ENCODE measurements around the gene FOLR1. TPM values are rescaled to one million over a fixed set of nuclear protein-coding genes. Genes with fewer than 3 reads are reported as not detected.
"Not testable (repeated sequence)": the region's sequence is repeated elsewhere in the genome, so short reads cannot be mapped to it uniquely, and the experiment has no call there.

Gene FOLR1
- polyA plus RNA-seq, 1 donor from 2014 or later: not detected

DNA sequence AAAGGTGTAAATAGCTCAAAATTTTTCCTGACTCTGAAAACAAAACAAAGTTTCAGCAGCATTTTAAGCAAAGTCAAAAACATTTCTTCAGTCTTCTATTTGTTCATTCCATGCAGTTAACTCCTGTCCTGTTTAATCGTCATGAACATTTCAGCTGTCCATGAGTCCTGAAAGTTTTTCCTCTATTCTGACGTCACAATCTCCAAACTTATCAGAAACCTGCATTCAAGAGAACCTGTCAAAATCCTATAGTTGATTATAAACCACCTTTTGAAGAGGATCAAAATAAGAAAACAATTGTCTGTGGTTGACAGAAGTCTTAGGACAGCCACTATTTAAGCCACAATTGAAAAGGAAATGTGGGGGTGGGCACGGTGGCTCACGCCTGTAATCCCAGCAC is 41.1 kb upstream of the FOLR1 start:
- no peaks in the 10 kb centered on the region for H3F3A ChIP-seq (ENCODE audit: insufficient read depth, low read length, poor library complexity, severe bottlenecking)
- H2AFZ ChIP-seq (ENCODE audit: low read depth, low read length): no peak overlapping the region
- no peaks in the 10 kb centered on the region for H3K79me2 ChIP-seq (replicated peaks; ENCODE audit: insufficient read depth, low read length)
- TF ChIP-seq TAF1 (IDR thresholded peaks at IDR 0.05; ENCODE audit: low read depth) (no peak), EP300 (conservative IDR thresholded peaks at IDR 0.05; ENCODE audit: poor library complexity, severe bottlenecking) (no peak), MXI1 (conservative IDR thresholded peaks at IDR 0.05; ENCODE audit: poor library complexity, severe bottlenecking) (no peak), RAD21 (conservative IDR thresholded peaks at IDR 0.05) (no peak), SMC3 (conservative IDR thresholded peaks at IDR 0.05; ENCODE audit: poor library complexity) (no peak), EZH2 (IDR thresholded peaks at IDR 0.05; ENCODE audit: borderline replicate concordance, insufficient read depth, low read length, poor library complexity, severe bottlenecking) (no peak), POLR2AphosphoS5 (IDR thresholded peaks at IDR 0.05) (no peak)
- TF ChIP-seq, protein P1, sequence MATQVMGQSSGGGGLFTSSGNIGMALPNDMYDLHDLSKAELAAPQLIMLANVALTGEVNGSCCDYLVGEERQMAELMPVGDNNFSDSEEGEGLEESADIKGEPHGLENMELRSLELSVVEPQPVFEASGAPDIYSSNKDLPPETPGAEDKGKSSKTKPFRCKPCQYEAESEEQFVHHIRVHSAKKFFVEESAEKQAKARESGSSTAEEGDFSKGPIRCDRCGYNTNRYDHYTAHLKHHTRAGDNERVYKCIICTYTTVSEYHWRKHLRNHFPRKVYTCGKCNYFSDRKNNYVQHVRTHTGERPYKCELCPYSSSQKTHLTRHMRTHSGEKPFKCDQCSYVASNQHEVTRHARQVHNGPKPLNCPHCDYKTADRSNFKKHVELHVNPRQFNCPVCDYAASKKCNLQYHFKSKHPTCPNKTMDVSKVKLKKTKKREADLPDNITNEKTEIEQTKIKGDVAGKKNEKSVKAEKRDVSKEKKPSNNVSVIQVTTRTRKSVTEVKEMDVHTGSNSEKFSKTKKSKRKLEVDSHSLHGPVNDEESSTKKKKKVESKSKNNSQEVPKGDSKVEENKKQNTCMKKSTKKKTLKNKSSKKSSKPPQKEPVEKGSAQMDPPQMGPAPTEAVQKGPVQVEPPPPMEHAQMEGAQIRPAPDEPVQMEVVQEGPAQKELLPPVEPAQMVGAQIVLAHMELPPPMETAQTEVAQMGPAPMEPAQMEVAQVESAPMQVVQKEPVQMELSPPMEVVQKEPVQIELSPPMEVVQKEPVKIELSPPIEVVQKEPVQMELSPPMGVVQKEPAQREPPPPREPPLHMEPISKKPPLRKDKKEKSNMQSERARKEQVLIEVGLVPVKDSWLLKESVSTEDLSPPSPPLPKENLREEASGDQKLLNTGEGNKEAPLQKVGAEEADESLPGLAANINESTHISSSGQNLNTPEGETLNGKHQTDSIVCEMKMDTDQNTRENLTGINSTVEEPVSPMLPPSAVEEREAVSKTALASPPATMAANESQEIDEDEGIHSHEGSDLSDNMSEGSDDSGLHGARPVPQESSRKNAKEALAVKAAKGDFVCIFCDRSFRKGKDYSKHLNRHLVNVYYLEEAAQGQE (IDR thresholded peaks at IDR 0.05; ENCODE audit: borderline replicate concordance): no peak
- TF ChIP-seq, protein P2, sequence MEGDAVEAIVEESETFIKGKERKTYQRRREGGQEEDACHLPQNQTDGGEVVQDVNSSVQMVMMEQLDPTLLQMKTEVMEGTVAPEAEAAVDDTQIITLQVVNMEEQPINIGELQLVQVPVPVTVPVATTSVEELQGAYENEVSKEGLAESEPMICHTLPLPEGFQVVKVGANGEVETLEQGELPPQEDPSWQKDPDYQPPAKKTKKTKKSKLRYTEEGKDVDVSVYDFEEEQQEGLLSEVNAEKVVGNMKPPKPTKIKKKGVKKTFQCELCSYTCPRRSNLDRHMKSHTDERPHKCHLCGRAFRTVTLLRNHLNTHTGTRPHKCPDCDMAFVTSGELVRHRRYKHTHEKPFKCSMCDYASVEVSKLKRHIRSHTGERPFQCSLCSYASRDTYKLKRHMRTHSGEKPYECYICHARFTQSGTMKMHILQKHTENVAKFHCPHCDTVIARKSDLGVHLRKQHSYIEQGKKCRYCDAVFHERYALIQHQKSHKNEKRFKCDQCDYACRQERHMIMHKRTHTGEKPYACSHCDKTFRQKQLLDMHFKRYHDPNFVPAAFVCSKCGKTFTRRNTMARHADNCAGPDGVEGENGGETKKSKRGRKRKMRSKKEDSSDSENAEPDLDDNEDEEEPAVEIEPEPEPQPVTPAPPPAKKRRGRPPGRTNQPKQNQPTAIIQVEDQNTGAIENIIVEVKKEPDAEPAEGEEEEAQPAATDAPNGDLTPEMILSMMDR (IDR thresholded peaks at IDR 0.05; ENCODE audit: poor library complexity, severe bottlenecking): no peak
- H3K36me3 ChIP-seq (ENCODE audit: insufficient read depth, low read length): no peaks in the 10 kb centered on the region
- no peak overlapping the region for H3K27ac ChIP-seq (ENCODE audit: low read length)
- H3K27me3 ChIP-seq (ENCODE audit: insufficient read depth, low read depth, low read length): no peaks in the 10 kb centered on the region
- no peak overlapping the region for H3K4me3 ChIP-seq (ENCODE audit: low read length)
- H3K9me3 ChIP-seq (ENCODE audit: low read length): no peaks in the 10 kb centered on the region
- H3K9ac ChIP-seq (ENCODE audit: low read length): no peak overlapping the region
- no peaks in the 10 kb centered on the region for H3K9me2 ChIP-seq (ENCODE audit: insufficient read depth, low read length)
- H3K4me2 ChIP-seq (ENCODE audit: low read length): no peak overlapping the region
- H4K20me1 ChIP-seq (ENCODE audit: insufficient read depth): no peaks in the 10 kb centered on the region

DNA sequence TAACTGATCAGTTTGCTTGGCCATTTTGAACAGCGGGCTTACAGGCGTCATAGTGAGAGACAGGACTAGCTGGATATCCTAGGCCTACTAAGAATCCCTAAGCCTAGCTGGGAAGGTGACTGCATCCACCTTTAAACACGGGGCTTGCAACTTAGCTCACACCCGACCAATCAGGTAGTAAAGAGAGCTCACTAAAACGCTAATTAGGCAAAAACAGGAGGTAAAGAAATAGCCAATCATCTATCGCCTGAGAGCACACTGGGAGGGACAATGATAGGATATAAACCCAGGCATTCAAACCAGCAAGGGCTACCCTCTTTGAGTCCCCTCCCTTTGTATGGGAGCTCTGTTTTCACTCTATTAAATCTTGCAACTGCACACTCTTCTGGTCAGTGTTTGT is 38.1 kb upstream of the FOLR1 start:
- H3K4me3 ChIP-seq (ENCODE audit: low read length); H3K9ac ChIP-seq (ENCODE audit: low read length); H3K27me3 ChIP-seq (ENCODE audit: insufficient read depth, low read depth, low read length); H3K9me3 ChIP-seq (ENCODE audit: low read length); H3F3A ChIP-seq (ENCODE audit: insufficient read depth, low read length, poor library complexity, severe bottlenecking); H4K20me1 ChIP-seq (ENCODE audit: insufficient read depth); H3K79me2 ChIP-seq (replicated peaks; ENCODE audit: insufficient read depth, low read length); H3K9me2 ChIP-seq (ENCODE audit: insufficient read depth, low read length); H2AFZ ChIP-seq (ENCODE audit: low read depth, low read length); H3K36me3 ChIP-seq (ENCODE audit: insufficient read depth, low read length); H3K4me2 ChIP-seq (ENCODE audit: low read length); H3K27ac ChIP-seq (ENCODE audit: low read length): not testable (repeated sequence)

DNA sequence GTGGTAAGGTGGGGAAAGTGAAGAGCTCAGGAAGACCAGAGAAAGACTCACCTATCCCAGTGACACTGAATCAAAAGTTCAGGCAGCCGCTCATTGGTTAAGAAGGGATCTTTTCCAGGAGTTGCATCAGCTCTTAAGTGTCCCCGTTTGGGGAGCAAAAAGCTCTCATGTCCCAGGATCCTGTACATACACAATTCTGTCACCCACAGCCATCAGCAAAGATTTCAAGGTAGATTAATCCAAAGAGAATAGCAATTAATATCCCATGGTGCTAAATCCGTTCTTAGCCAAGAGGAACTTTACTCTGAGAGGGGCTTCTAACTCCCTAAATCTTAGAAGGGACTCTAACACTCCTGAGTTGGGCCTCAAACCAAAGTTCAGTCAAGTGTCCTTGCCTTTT is 37.1 kb upstream of the FOLR1 start:
- no peak overlapping the region for H3K9ac ChIP-seq (ENCODE audit: low read length)
- H3K27ac ChIP-seq (ENCODE audit: low read length): no peak overlapping the region
- H3K79me2 ChIP-seq (replicated peaks; ENCODE audit: insufficient read depth, low read length): no peaks in the 10 kb centered on the region
- H3K9me2 ChIP-seq (ENCODE audit: insufficient read depth, low read length): no peaks in the 10 kb centered on the region
- no peaks in the 10 kb centered on the region for H3K9me3 ChIP-seq (ENCODE audit: low read length)
- H3K4me3 ChIP-seq (ENCODE audit: low read length): no peak overlapping the region
- H4K20me1 ChIP-seq (ENCODE audit: insufficient read depth): no peaks in the 10 kb centered on the region
- no peaks in the 10 kb centered on the region for H3K36me3 ChIP-seq (ENCODE audit: insufficient read depth, low read length)
- TF ChIP-seq SMC3 (conservative IDR thresholded peaks at IDR 0.05; ENCODE audit: poor library complexity): no peak
- H3F3A ChIP-seq (ENCODE audit: insufficient read depth, low read length, poor library complexity, severe bottlenecking): no peaks in the 10 kb centered on the region
- no peaks in the 10 kb centered on the region for H3K27me3 ChIP-seq (ENCODE audit: insufficient read depth, low read depth, low read length)
- H2AFZ ChIP-seq (ENCODE audit: low read depth, low read length): no peak overlapping the region
- H3K4me2 ChIP-seq (ENCODE audit: low read length): no peak overlapping the region
